ENCODE data around the gene PSMB3.

PSMB3 gene

GRCh38 chr17:38748149-38748891 is 4.2 kb upstream of the PSMB3 start, which contains the start of gene PCGF2:
Gene PCGF2, minus strand, starts transcription at chr17:38748336. Its CDS starts 7,934 bp downstream, at chr17:38740402.
- no peaks in the 10 kb centered on the region for H3K9me3 ChIP-seq (ENCODE audit: low read length)
- peaks cover 0 to 5% of the 10 kb centered on the region in 2 donors for H3K27me3 ChIP-seq (ENCODE audit: control insufficient read depth in 1 of 2, insufficient read depth in 2 of 2, low read length in 2 of 2)
- H3K9ac ChIP-seq (ENCODE audit: low read length) = peak within 1 kb of the TSS; percentile 68
- H3K4me3 ChIP-seq (ENCODE audit: low read depth in 1 of 2, low read length in 2 of 2) = peak within 1 kb of the TSS; percentile 62 to 66
- H3K4me1 ChIP-seq (ENCODE audit: insufficient read depth, low read length) = peaks cover 37% of the 10 kb centered on the region
- no peaks in the 10 kb centered on the region for H3K36me3 ChIP-seq (ENCODE audit: insufficient read depth, low read length)
- H3K27ac ChIP-seq (ENCODE audit: low read depth, low read length) = peak within 1 kb of the TSS; percentile 90

GRCh38 chr17:38748892-38749222 is 3.7 kb upstream of the PSMB3 start:
- Histone ChIP-seq H3K36me3 (ENCODE audit: insufficient read depth, low read length) (no peaks in the 10 kb centered on the region), H3K9me3 (ENCODE audit: low read length) (no peaks in the 10 kb centered on the region), H3K27me3 (ENCODE audit: control insufficient read depth in 1 of 2, insufficient read depth in 2 of 2, low read length in 2 of 2) (peaks cover 0 to 5% of the 10 kb centered on the region in 2 donors), H3K4me3 (ENCODE audit: low read depth in 1 of 2, low read length in 2 of 2) (peak overlapping the region; percentile 62 to 66), H3K9ac (ENCODE audit: low read length) (peak overlapping the region; percentile 33), H3K4me1 (ENCODE audit: insufficient read depth, low read length) (peaks cover 43% of the 10 kb centered on the region), H3K27ac (ENCODE audit: low read depth, low read length) (peak overlapping the region; percentile 90)

- peaks cover 0 to 5% of the 10 kb centered on the region in 2 donors for H3K27me3 ChIP-seq (ENCODE audit: control insufficient read depth in 1 of 2, insufficient read depth in 2 of 2, low read length in 2 of 2)
- H3K9ac ChIP-seq (ENCODE audit: low read length) = peak overlapping the region; percentile 33
- H3K27ac ChIP-seq (ENCODE audit: low read depth, low read length) = peak overlapping the region; percentile 90
- H3K36me3 ChIP-seq (ENCODE audit: insufficient read depth, low read length) = peaks cover 1% of the 10 kb centered on the region
- peak overlapping the region; percentile 62 to 66 for H3K4me3 ChIP-seq (ENCODE audit: low read depth in 1 of 2, low read length in 2 of 2)
- no peaks in the 10 kb centered on the region for H3K9me3 ChIP-seq (ENCODE audit: low read length)
- peaks cover 45% of the 10 kb centered on the region for H3K4me1 ChIP-seq (ENCODE audit: insufficient read depth, low read length)
Observed at GRCh38 chr17:38749223-38750043, 3.1 kb upstream of the PSMB3 start.

- Histone ChIP-seq H3K9ac (ENCODE audit: low read length) (no peak overlapping the region), H3K36me3 (ENCODE audit: insufficient read depth, low read length) (peaks cover 4% of the 10 kb centered on the region), H3K4me1 (ENCODE audit: insufficient read depth, low read length) (peaks cover 45% of the 10 kb centered on the region), H3K27ac (ENCODE audit: low read depth, low read length) (peak overlapping the region; percentile 90), H3K4me3 (ENCODE audit: low read depth in 1 of 2, low read length in 2 of 2) (peak overlapping the region; percentile 62 to 66), H3K9me3 (ENCODE audit: low read length) (no peaks in the 10 kb centered on the region), H3K27me3 (ENCODE audit: control insufficient read depth in 1 of 2, insufficient read depth in 2 of 2, low read length in 2 of 2) (peaks cover 0 to 5% of the 10 kb centered on the region in 2 donors)
Observed at GRCh38 chr17:38750044-38750311, 2.6 kb upstream of the PSMB3 start.

- peaks cover 4% of the 10 kb centered on the region for H3K36me3 ChIP-seq (ENCODE audit: insufficient read depth, low read length)
- H3K27me3 ChIP-seq (ENCODE audit: control insufficient read depth in 1 of 2, insufficient read depth in 2 of 2, low read length in 2 of 2) = peaks cover 0 to 5% of the 10 kb centered on the region in 2 donors
- peaks cover 43% of the 10 kb centered on the region for H3K4me1 ChIP-seq (ENCODE audit: insufficient read depth, low read length)
- peak overlapping the region; percentile 90 for H3K27ac ChIP-seq (ENCODE audit: low read depth, low read length)
- peak overlapping the region; percentile 62 to 66 for H3K4me3 ChIP-seq (ENCODE audit: low read depth in 1 of 2, low read length in 2 of 2)
- no peak overlapping the region for H3K9ac ChIP-seq (ENCODE audit: low read length)
- H3K9me3 ChIP-seq (ENCODE audit: low read length) = no peaks in the 10 kb centered on the region
Observed at GRCh38 chr17:38750312-38751121, 2.0 kb upstream of the PSMB3 start.

- Histone ChIP-seq H3K36me3 (ENCODE audit: insufficient read depth, low read length) (peaks cover 11% of the 10 kb centered on the region), H3K9me3 (ENCODE audit: low read length) (no peaks in the 10 kb centered on the region), H3K27me3 (ENCODE audit: control insufficient read depth in 1 of 2, insufficient read depth in 2 of 2, low read length in 2 of 2) (peaks cover 0 to 5% of the 10 kb centered on the region in 2 donors), H3K4me1 (ENCODE audit: insufficient read depth, low read length) (peaks cover 37% of the 10 kb centered on the region), H3K27ac (ENCODE audit: low read depth, low read length) (peak overlapping the region; percentile 96), H3K9ac (ENCODE audit: low read length) (no peak overlapping the region), H3K4me3 (ENCODE audit: low read depth in 1 of 2, low read length in 2 of 2) (peak overlapping the region; percentile 10 to 84)
Observed at GRCh38 chr17:38751144-38751807, 1.3 kb upstream of the PSMB3 start.

- H3K27ac ChIP-seq (ENCODE audit: low read depth, low read length) = peak overlapping the region; percentile 96
- H3K4me3 ChIP-seq (ENCODE audit: low read depth in 1 of 2, low read length in 2 of 2) = peak overlapping the region; percentile 78 to 84
- peaks cover 12% of the 10 kb centered on the region for H3K36me3 ChIP-seq (ENCODE audit: insufficient read depth, low read length)
- peak overlapping the region; percentile 91 for H3K9ac ChIP-seq (ENCODE audit: low read length)
- peaks cover 31% of the 10 kb centered on the region for H3K4me1 ChIP-seq (ENCODE audit: insufficient read depth, low read length)
- H3K9me3 ChIP-seq (ENCODE audit: low read length) = no peaks in the 10 kb centered on the region
- H3K27me3 ChIP-seq (ENCODE audit: control insufficient read depth in 1 of 2, insufficient read depth in 2 of 2, low read length in 2 of 2) = peaks cover 0 to 5% of the 10 kb centered on the region in 2 donors
Observed at GRCh38 chr17:38751808-38752307, 683 bp upstream of the PSMB3 start.

GRCh38 chr17:38753071-38753506 is 548 bp downstream of the PSMB3 start:
- Histone ChIP-seq H3K27ac (ENCODE audit: low read depth, low read length) (peak overlapping the region; percentile 96), H3K9ac (ENCODE audit: low read length) (peak overlapping the region; percentile 91), H3K9me3 (ENCODE audit: low read length) (no peaks in the 10 kb centered on the region), H3K36me3 (ENCODE audit: insufficient read depth, low read length) (peaks cover 16% of the 10 kb centered on the region), H3K4me1 (ENCODE audit: insufficient read depth, low read length) (peaks cover 31% of the 10 kb centered on the region), H3K4me3 (ENCODE audit: low read depth in 1 of 2, low read length in 2 of 2) (peak overlapping the region; percentile 78 to 84), H3K27me3 (ENCODE audit: control insufficient read depth in 1 of 2, insufficient read depth in 2 of 2, low read length in 2 of 2) (peaks cover 0 to 5% of the 10 kb centered on the region in 2 donors)

GRCh38 chr17:38761612-38762011 is 9.1 kb downstream of the PSMB3 start:
- Histone ChIP-seq H3K27ac (ENCODE audit: low read depth, low read length) (no peak overlapping the region), H3K4me3 (ENCODE audit: low read depth in 1 of 2, low read length in 2 of 2) (no peak overlapping the region), H3K9ac (ENCODE audit: low read length) (no peak overlapping the region), H3K36me3 (ENCODE audit: insufficient read depth, low read length) (peaks cover 61% of the 10 kb centered on the region), H3K4me1 (ENCODE audit: insufficient read depth, low read length) (no peaks in the 10 kb centered on the region), H3K9me3 (ENCODE audit: low read length) (no peaks in the 10 kb centered on the region), H3K27me3 (ENCODE audit: control insufficient read depth in 1 of 2, insufficient read depth in 2 of 2, low read length in 2 of 2) (no peaks in the 10 kb centered on the region)

- Histone ChIP-seq H3K9ac (ENCODE audit: low read length) (no peak overlapping the region), H3K27ac (ENCODE audit: low read depth, low read length) (no peak overlapping the region), H3K27me3 (ENCODE audit: control insufficient read depth in 1 of 2, insufficient read depth in 2 of 2, low read length in 2 of 2) (no peaks in the 10 kb centered on the region), H3K4me3 (ENCODE audit: low read depth in 1 of 2, low read length in 2 of 2) (no peak overlapping the region), H3K4me1 (ENCODE audit: insufficient read depth, low read length) (no peaks in the 10 kb centered on the region), H3K9me3 (ENCODE audit: low read length) (no peaks in the 10 kb centered on the region), H3K36me3 (ENCODE audit: insufficient read depth, low read length) (peaks cover 66% of the 10 kb centered on the region)
Observed at GRCh38 chr17:38762231-38762630, 9.7 kb downstream of the PSMB3 start.
